Upper lobe of left lung (tissue), 4 donors: ENCODE results near the gene PGK1.

Experiments used
- EP300 ChIP-seq, 4 donors: sonication (generic); formaldehyde crosslinking; IDR thresholded peaks; one replicate each; pipeline ENCODE4 v1.5.1; 2017; ENCODE audit warnings: antibody characterized with exemption in 4 of 4, control low read depth in 2 of 4
- POLR2AphosphoS5 ChIP-seq, 2 donors: sonication (generic); formaldehyde crosslinking; IDR thresholded peaks; one replicate each; pipeline ENCODE4 v1.5.1; 2017; ENCODE audit warnings: antibody characterized with exemption in 2 of 2

DNA sequence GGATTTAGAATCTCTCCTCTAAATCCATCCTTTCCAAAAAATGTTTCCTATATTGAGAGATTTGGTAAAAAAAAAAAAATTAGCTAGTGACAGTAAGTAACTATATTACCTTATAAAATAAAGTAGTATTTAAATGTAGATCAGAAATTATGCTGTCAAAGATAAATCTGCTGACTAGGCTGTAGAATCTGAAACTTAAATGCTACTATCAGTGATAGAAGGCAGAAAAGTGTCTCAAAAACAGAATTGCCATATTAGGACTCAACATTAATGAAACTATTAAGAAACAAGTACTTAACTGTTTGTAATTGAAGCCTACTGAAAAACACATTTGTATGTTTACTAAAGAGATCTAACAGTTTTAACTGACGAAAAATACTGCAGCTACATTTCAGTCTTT, 27.1 kb downstream of the PGK1 start:
- TF ChIP-seq POLR2AphosphoS5 (IDR thresholded peaks at IDR 0.05), result no peak
- no peak for TF ChIP-seq EP300 (IDR thresholded peaks at IDR 0.05)
